Stimulated activated CD4-positive, alpha-beta T cell treated with anti-CD3 and anti-CD28 coated beads, Interleukin-4, amount 100 ng/mL, for 1 hour (primary cell): ENCODE data around the gene ANKMY1.

Experiments
- DNase-seq: peaks from one replicate; pipeline ENCODE4 v3.0.0-alpha.2; 2020

The ANKMY1 gene

DNA sequence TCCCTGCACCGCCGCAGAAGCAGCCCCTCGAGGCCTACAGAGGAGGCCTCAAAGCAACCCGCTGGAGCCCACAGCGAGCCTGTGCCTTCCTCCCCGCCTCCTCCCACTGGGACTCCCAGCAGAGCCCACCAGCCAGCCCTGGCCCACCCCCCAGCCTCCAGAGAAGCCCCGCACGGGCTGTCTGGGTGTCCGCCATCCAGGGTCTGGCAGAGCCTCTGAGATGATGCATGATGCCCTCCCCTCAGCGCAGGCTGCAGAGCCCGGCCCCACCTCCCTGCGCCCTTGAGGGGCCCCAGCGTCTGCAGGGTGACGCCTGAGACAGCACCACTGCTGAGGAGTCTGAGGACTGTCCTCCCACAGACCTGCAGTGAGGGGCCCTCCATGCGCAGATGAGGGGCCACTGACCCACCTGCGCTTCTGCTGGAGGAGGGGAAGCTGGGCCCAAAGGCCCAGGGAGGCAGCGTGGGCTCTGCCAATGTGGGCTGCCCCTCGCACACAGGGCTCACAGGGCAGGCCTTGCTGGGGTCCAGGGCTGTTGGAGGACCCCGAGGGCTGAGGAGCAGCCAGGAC is 91.1 kb downstream of the ANKMY1 start:
- DNase-seq, result no peak

DNA sequence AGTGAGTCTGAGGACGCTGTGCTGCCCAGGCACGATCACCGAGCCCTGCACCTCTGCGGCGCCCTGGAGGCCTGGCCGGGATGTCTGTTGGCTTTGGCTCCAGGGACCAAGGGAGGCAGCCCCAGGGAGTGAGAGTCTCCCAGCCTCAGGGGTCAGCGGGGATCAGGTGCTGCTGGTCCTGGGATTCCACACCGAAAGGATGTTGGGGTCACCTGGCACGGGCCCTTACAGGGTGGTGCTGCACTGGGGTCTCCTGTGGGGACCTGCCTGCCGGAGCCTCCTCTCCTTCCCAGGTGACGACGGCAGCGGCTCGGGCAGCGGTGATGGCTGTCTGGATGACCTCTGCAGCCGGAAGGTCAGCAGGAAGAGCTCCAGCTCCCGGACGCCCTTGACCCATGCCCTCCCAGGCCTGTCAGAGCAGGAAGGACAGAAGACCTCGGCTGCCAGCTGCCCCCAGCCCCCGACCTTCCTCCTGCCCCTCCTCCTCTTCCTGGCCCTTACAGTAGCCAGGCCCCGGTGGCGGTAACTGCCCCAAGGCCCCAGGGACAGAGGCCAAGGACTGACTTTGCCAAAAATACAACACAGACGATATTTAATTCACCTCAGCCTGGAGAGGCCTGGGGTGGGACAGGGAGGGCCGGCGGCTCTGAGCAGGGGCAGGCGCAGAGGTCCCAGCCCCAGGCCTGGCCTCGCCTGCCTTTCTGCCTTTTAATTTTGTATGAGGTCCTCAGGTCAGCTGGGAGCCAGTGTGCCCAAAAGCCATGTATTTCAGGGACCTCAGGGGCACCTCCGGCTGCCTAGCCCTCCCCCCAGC is 91.8 kb downstream of the ANKMY1 start:
- no peak for DNase-seq

DNA sequence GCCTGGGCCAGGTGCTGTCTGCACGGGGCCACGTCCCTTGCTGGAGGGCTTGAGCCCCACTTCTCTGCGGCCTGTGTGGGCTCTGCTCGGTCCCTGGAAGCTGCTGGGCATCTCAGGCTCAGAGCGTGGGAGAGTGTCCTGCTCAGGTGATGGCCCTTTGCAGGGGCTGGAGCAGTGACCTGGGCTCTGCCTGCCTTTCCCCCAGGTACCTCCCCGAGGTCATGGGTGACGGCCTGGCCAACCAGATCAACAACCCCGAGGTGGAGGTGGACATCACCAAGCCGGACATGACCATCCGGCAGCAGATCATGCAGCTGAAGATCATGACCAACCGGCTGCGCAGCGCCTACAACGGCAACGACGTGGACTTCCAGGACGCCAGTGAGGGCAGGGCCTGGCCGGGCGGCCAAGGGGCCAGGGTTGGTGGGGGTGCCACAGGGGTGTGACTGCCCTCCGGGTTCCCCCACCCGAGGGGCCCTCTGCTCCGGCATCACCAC is 92.5 kb downstream of the ANKMY1 start:
- DNase-seq, result no peak

DNA sequence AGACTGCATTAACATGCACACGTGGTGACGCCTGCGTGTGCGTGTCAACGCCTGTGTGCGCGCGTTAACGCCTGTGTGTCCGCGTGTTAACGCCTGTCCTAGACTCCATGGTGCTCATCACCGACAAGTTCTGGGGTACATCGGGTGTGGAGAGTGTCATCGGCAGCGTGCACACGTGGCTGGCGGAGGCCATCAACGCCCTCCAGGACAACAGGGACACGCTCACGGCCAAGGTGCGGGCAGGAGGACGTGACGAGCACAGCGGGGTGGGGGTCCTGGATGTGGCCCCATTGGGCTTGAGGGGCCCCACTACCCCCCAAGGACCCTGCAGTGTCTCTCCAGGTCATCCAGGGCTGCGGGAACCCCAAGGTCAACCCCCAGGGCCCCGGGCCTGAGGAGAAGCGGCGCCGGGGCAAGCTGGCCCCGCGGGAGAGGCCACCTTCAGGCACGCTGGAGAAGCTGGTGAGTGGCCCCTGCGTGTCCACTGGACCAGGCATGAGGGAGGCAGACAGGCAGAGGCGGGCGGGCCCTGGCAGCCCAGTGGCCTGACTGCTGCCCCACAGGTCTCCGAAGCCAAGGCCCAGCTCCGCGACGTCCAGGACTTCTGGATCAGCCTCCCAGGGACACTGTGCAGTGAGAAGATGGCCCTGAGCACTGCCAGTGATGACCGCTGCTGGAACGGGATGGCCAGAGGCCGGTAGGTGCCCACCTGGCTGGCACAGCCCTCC is 93.1 kb downstream of the ANKMY1 start:
- no peak for DNase-seq

DNA sequence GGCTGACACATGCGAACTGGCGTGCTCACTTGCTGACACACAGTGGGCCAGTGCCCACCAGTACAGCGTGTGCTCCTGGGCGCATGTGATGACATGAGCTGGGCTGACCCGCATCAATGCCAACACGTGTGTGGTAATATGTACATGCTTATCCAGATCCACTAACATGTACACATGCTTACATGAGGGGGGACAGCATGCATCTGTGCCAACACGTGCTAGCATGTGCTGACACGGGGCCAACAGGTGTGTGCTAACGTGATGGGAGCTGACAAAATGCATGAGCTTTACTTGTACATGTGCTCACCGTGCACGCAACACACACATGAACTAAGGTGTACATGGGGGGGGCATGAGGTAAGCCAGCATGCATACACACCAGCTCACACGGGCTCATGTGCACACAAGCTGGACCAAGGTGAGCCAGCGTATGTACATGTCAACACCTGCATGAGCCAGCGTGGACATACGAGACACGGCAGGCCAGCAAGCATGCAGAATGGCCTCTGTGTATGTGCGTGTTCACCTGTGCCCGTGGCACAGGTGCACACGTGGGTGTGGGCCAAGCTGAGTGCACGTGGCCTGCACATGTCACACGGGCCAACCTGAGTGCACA is 93.8 kb downstream of the ANKMY1 start:
- peak; percentile 1 for DNase-seq

GRCh38 chr2:240463274-240463865 is 94.4 kb downstream of the ANKMY1 start:
- DNase-seq, result peak; percentile 0

- DNase-seq, result no peak
These were observed 95.0 kb downstream of the ANKMY1 start for GRCh38 chr2:240462707-240463273.

- DNase-seq, result peak; percentile 0
These were observed 95.6 kb downstream of the ANKMY1 start for GRCh38 chr2:240462073-240462706.

DNA sequence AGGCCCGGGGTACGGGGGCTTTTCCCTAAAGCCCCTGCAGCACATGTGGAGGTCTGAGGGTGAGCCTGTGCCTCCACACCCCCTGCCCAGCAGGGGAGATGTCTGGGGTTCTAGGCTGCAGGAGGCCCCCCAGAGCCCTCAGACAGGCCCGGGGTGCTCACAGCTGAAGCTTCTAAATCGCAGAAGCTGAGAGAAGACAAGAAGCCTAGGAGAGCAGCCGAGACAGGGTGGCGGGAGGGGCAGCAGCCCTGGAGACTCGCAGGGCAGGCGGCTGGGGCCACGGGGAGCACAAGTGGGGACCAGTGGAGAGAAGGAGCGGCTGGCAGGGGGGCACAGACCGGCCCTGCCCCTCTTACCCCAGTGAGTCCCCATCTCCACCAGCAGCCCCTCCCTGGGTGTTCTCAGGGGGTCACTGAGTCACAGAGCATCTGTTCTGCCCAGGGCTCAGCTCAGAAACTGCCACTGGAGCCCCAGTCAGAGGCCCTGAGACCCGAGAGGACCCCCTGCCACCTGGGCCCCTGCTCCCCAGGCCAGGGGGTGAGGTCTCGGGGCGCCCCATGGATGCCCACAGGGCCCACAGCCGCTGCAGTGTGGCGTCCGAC is 96.2 kb downstream of the ANKMY1 start:
- peak; percentile 0 for DNase-seq

DNA sequence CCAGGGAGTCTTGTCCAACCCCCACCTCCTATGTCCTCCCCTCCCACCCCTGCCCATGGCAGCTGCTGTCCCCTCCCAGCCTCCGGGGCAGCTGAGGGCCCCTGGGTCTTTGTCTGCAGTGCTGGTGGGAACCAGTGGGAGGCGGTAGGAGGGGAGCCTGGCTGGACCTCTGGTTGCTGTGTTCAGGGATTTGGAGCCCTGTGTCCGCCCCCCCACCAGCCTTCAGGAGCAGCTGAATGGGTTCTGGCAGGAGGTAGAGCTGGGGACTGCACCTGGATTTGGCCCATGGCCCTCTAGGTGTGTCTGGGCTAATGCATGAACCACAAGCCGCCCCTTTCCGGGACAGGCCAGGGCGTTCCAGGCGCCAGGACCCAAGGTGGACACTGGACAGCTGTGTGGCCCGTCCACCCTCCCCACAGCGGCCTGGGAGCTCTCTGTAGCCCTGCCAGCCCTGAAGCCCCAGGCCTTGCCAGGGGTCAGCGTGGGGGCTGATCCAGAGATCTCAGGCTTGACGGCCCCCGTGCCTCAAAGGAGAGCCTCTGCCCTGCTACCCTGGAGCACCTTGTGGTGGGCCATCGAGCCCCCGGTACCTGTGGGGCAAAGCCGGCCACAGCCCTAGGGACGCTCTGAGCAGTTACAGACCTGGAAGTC is 96.9 kb downstream of the ANKMY1 start:
- DNase-seq, result peak; percentile 1

- DNase-seq, result no peak
These were observed 97.5 kb downstream of the ANKMY1 start for GRCh38 chr2:240460253-240460711.

- DNase-seq, result peak; percentile 1
These were observed 98.2 kb downstream of the ANKMY1 start for GRCh38 chr2:240459401-240460252.

DNA sequence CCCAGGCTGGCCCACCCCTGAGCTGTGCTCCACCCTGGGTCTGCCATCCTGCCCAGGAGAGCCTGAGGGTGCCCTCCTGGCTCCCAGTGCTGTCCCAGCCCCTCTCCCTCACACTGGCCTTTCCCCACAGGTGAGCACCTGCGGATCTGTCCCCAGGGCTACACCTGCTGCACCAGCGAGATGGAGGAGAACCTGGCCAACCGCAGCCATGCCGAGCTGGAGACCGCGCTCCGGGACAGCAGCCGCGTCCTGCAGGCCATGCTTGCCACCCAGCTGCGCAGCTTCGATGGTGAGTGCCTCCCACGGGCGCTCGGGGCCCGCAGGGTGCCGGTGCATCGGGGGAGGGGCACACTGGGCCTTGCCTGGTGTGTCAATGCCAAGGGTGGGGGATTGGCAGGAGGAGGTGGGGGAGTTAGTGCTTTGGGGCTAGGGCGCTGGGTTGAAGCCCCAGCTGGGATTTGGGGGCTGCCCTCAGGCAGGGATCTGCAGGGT is 98.8 kb downstream of the ANKMY1 start:
- no peak for DNase-seq

- DNase-seq, result no peak
These were observed 99.5 kb downstream of the ANKMY1 start for GRCh38 chr2:240458044-240458899.

DNA sequence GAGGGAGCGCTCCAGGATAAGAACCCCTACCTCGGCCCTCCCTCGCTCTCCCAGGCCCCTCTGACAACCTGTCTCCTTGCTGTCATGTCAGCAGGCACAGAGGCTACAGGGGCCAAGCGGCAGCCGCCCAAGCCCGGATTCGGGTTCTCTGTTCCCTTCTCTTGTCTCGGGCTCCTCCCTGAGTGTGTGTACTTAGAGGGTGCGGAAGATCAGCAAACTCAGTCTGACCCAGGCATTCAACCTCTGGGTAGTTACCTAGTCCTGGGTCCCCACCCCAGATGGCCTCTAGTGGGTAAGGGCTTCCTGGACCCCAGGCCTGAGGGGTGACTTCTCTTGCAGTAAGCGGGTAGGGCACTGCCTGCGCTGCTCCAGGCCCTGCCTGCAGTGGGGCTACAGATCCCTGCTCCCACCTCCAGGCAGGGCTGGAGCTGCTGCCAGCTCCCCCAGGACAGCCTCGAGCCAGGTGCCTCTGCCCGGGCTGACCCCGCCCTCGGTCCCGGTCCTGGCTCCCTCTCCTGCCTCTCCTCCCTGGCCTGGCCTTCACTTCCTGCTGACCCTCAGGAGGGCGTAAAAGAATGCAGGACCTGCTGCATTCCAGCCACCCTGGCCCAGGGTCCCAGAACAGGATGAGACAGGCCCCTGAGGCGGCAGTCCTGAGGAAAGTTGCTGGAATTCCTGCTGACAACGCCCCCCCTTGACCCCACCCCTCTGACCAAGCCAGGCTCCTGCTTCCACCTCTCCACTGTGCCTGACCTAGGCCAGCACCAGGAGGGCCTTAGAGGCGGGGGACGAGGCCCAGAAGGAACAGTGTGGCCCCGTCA is 100.4 kb downstream of the ANKMY1 start:
- no peak for DNase-seq

DNA sequence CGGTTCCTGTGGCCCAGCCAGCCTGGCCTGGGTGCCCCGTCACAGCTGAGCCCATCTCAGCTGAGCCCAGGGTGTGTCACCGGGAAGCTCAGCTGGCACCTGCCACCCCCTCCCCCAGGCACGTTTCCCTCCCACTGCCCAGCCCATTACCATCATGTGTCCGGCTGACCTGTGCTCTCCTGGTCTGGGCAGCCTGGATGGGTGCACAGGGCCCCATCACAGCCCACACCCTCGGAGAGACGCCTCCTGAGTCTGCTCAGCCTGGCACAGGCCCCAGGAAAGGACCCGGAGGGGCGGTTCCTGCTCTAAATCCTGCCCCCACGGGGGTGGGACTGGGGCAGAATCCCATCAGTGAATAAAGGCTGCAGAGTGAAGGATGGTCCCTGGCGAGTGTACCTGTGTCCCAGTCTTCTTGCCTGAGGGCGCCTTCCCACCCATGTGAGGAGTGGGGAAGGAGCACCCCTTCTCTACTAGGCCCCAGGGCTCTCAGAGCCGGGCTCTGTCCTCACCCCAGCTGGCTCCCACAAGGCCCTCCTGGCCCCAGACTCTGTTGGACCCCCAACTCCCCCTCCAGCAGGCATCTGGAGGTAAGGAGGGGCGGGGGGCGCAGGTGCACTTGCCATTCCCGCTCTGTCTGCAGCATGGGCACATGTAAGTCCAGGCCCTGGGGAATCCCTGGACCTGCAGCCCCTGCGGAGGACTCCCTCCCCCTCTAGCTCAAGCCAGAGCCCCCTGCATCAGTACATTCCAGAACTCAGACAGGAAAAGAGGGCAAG is 101.2 kb downstream of the ANKMY1 start:
- DNase-seq, result no peak
